ENCODE measurements around the gene CLDN24. TPM values are rescaled to one million over a fixed set of nuclear protein-coding genes. Genes with fewer than 3 reads are reported as not detected.

Gene CLDN24
- total RNA-seq, 4 donors from 2014 or later: not detected

GRCh38 chr4:183286590-183287308, 35.5 kb downstream of the CLDN24 start:
- 90 to 94% methylated on average over 11 of the region's 11 CpGs for WGBS, 2 donors
- intact Hi-C loops (cut with DNase I; ENCODE audit: low total_unique reads): no loop called here
- TF ChIP-seq POLR2A (IDR thresholded peaks at IDR 0.05): no peak
- TF ChIP-seq, protein P1, sequence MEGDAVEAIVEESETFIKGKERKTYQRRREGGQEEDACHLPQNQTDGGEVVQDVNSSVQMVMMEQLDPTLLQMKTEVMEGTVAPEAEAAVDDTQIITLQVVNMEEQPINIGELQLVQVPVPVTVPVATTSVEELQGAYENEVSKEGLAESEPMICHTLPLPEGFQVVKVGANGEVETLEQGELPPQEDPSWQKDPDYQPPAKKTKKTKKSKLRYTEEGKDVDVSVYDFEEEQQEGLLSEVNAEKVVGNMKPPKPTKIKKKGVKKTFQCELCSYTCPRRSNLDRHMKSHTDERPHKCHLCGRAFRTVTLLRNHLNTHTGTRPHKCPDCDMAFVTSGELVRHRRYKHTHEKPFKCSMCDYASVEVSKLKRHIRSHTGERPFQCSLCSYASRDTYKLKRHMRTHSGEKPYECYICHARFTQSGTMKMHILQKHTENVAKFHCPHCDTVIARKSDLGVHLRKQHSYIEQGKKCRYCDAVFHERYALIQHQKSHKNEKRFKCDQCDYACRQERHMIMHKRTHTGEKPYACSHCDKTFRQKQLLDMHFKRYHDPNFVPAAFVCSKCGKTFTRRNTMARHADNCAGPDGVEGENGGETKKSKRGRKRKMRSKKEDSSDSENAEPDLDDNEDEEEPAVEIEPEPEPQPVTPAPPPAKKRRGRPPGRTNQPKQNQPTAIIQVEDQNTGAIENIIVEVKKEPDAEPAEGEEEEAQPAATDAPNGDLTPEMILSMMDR (IDR thresholded peaks at IDR 0.05): no peak
- no peak overlapping the region for H3K4me3 ChIP-seq (ENCODE audit: low read depth, poor library complexity, severe bottlenecking)
- no peak for DNase-seq (ENCODE audit: low spot score in 2 of 2)

DNA sequence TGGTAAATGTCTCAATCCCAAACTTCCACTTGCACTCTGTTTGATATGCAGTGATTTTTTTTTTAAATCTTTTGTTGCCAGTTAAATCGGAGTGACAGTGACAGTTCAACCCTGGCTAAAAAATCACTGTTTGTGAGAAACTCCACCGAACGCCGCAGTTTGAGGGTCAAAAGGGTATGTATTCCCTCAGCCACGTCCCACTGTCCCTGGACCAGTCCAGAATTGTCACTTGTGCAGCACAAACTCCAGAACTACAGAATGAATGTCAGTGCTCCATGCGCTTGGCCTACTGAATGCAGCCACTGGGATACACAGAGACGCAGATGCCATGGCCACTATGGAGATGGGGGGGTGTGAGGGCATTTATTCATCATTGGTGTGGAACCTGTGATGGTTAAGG, 36.3 kb downstream of the CLDN24 start:
- DNase-seq (ENCODE audit: low spot score in 2 of 2): no peak
- TF ChIP-seq POLR2A (IDR thresholded peaks at IDR 0.05): no peak
- TF ChIP-seq, protein P1 (IDR thresholded peaks at IDR 0.05): no peak
- 90 to 95% methylated on average over 7 of the region's 7 CpGs for WGBS, 2 donors
- intact Hi-C loops (cut with DNase I; ENCODE audit: low total_unique reads): no loop called here
- no peak overlapping the region for H3K4me3 ChIP-seq (ENCODE audit: low read depth, poor library complexity, severe bottlenecking)

DNA sequence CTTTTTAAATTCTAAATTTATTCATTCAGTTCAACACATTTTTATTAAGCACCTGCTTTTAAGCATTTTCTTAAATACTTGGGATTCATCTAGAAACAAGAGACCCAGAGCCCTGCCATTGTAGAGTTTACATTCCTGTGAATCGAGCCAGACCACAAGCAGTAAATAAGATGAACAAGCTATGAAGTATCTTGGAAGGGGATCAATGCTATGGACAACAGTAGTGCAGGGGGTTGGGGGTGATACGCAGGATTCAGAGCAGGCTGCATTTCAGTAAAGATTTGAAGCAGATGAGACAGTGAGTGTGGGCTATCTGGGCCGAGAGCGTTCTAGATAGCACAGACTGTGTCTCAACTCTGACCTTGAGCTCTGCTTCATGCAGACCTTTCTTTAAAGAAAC, 37.3 kb downstream of the CLDN24 start:
- no peak for TF ChIP-seq POLR2A (IDR thresholded peaks at IDR 0.05)
- TF ChIP-seq, protein P1 (IDR thresholded peaks at IDR 0.05): no peak
- no peak overlapping the region for H3K4me3 ChIP-seq (ENCODE audit: low read depth, poor library complexity, severe bottlenecking)
- 79 to 83% methylated on average over 4 of the region's 4 CpGs for WGBS, 2 donors
- DNase-seq (ENCODE audit: low spot score in 2 of 2): no peak
- intact Hi-C loops (cut with DNase I; ENCODE audit: low total_unique reads): no loop called here

- 83 to 89% methylated on average over 12 of the region's 12 CpGs for WGBS, 2 donors
- no peak overlapping the region for H3K4me3 ChIP-seq (ENCODE audit: low read depth, poor library complexity, severe bottlenecking)
- DNase-seq (ENCODE audit: low spot score in 2 of 2): no peak
- TF ChIP-seq, protein P1 (IDR thresholded peaks at IDR 0.05): no peak
- no peak for TF ChIP-seq POLR2A (IDR thresholded peaks at IDR 0.05)
- intact Hi-C loops (cut with DNase I; ENCODE audit: low total_unique reads): no loop called here
Observed at GRCh38 chr4:183284258-183284785, 37.9 kb downstream of the CLDN24 start.

GRCh38 chr4:183276106-183276505, 46.1 kb downstream of the CLDN24 start:
- DNase-seq (ENCODE audit: low spot score in 2 of 2): no peak
- H3K4me3 ChIP-seq (ENCODE audit: low read depth, poor library complexity, severe bottlenecking): no peak overlapping the region
- TF ChIP-seq, protein P1 (IDR thresholded peaks at IDR 0.05): no peak
- no peak for TF ChIP-seq POLR2A (IDR thresholded peaks at IDR 0.05)
- intact Hi-C loops (cut with DNase I; ENCODE audit: low total_unique reads): no loop called here
- 0 to 85% methylated on average over 1 of the region's 1 CpG for WGBS, 2 donors

Measured in lower leg skin (tissue), 4 donors.